T1000 (cell line): Measurements from ENCODE around the gene CFTR.
"Not testable (repeated sequence)": the region's sequence is repeated elsewhere in the genome, so short reads cannot be mapped to it uniquely, and the experiment has no call there.

ENCODE experiments used
- DNase-seq: peaks from one replicate; lab custom pipeline; 2025; ENCODE audit warnings: mixed read lengths; lab: John Stamatoyannopoulos, UW

Gene CFTR

GRCh38 chr7:117479225-117480054 lies at the start of gene CFTR:
Gene CFTR, plus strand, starts transcription at chr7:117480025. Its CDS starts 70 bp downstream, at chr7:117480095.
- no peak for DNase-seq

GRCh38 chr7:117435475-117436043 lies 44.3 kb upstream of the CFTR start:
- DNase-seq, result no peak

GRCh38 chr7:117444646-117445045 lies 35.2 kb upstream of the CFTR start:
- no peak for DNase-seq

GRCh38 chr7:117445206-117445605 lies 34.6 kb upstream of the CFTR start:
- DNase-seq, result no peak

- no peak for DNase-seq
Observed at GRCh38 chr7:117446220-117446815, 33.5 kb upstream of the CFTR start.

GRCh38 chr7:117448655-117449054 lies 31.2 kb upstream of the CFTR start:
- DNase-seq, result no peak

GRCh38 chr7:117458977-117459583 lies 20.7 kb upstream of the CFTR start:
- no peak for DNase-seq

- DNase-seq, result no peak
Observed at GRCh38 chr7:117459735-117460134, 20.1 kb upstream of the CFTR start.

- not testable (repeated sequence) for DNase-seq
Observed at GRCh38 chr7:117460815-117461214, 19.0 kb upstream of the CFTR start.

GRCh38 chr7:117468174-117468573 lies 11.7 kb upstream of the CFTR start:
- DNase-seq, result no peak

GRCh38 chr7:117470777-117471176 lies 9.0 kb upstream of the CFTR start:
- DNase-seq, result no peak

GRCh38 chr7:117472335-117472734 lies 7.5 kb upstream of the CFTR start:
- no peak for DNase-seq

- no peak for DNase-seq
Observed at GRCh38 chr7:117476557-117477215, 3.1 kb upstream of the CFTR start.

GRCh38 chr7:117478836-117479224 lies 995 bp upstream of the CFTR start:
- DNase-seq, result no peak

GRCh38 chr7:117480055-117480362 lies 184 bp downstream of the CFTR start:
- no peak for DNase-seq

GRCh38 chr7:117480978-117481377 lies 1.2 kb downstream of the CFTR start:
- DNase-seq, result no peak

GRCh38 chr7:117485118-117485620 lies 5.3 kb downstream of the CFTR start:
- no peak for DNase-seq

GRCh38 chr7:117489016-117489415 lies 9.2 kb downstream of the CFTR start:
- DNase-seq, result no peak

- no peak for DNase-seq
Observed at GRCh38 chr7:117489430-117489829, 9.6 kb downstream of the CFTR start.

- DNase-seq, result no peak
Observed at GRCh38 chr7:117489911-117490310, 10.1 kb downstream of the CFTR start.

- no peak for DNase-seq
Observed at GRCh38 chr7:117492649-117493048, 12.8 kb downstream of the CFTR start.

GRCh38 chr7:117493460-117493859 lies 13.6 kb downstream of the CFTR start:
- no peak for DNase-seq
